ENCODE data around the gene TIGD7. TPM values are rescaled to one million over a fixed set of nuclear protein-coding genes. Genes with fewer than 3 reads are reported as not detected.
A peak's percentile ranks its signal among the peaks of the same experiment; 100 is the strongest.
"Not testable (repeated sequence)": the region's sequence is repeated elsewhere in the genome, so short reads cannot be mapped to it uniquely, and the experiment has no call there.

Gene TIGD7
- total and polyA plus RNA-seq, 2 donors = 9.6 to 18.5 TPM

DNA sequence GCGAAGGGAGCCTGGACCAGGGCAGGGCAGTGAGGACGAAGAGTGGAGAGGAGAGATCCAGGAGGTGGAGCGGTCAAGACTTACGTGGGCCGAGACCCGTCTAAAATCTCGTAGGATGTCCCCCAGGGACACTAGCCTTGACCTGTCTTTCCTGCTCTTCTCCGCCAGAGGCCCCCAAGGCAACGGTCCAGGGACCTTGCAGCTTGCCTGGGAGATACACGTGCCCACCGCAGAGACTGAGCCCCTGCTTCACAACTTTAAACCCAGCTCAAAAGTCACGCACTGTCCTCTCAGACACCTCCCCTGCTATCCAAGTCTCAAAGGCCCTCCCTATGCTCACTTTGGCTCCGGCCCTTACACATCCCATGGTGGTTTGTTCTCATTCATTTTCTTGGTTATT, 9.4 kb downstream of the TIGD7 start:
- Histone ChIP-seq H3K36me3 (ENCODE audit: insufficient read depth) (no peaks in the 10 kb centered on the region), H3K4me1 (ENCODE audit: insufficient read depth) (no peaks in the 10 kb centered on the region), H3K27ac (ENCODE audit: low read depth) (no peak overlapping the region), H3K4me3 (ENCODE audit: low read depth, low read length) (no peak overlapping the region)
- WGBS = 62% methylated on average over 13 of the region's 13 CpGs
- no peak for DNase-seq (ENCODE audit: extremely low spot score)

DNA sequence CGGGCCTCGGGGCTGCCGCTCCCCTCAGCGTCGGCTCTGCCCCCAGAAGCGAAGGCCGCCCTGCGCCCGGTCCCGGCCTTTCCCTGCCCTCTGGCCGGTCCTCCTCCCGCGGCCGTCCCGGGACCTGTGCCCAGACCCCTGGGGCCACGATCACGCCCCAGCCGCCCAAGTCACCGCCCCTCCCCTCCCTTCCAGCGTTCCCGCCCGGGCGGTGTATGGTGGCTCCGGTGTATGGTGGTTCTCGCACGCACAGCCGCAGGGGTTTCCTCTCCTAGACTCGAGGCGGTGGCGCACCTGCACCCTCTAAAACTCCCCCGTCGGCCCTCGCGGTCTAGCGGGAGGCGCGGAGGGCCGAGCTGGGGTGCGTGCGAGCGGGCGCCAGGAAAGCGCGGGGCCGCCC, 10.0 kb downstream of the TIGD7 start:
- Histone ChIP-seq H3K4me1 (ENCODE audit: insufficient read depth) (no peaks in the 10 kb centered on the region), H3K4me3 (ENCODE audit: low read depth, low read length) (no peak overlapping the region), H3K36me3 (ENCODE audit: insufficient read depth) (peaks cover 3% of the 10 kb centered on the region), H3K27ac (ENCODE audit: low read depth) (no peak overlapping the region)
- WGBS = 27% methylated on average over 45 of the region's 45 CpGs
- DNase-seq (ENCODE audit: extremely low spot score) = no peak

- 91% methylated on average over 3 of the region's 3 CpGs for WGBS
- H3K4me3 ChIP-seq (ENCODE audit: low read depth, low read length) = no peak overlapping the region
- H3K27ac ChIP-seq (ENCODE audit: low read depth) = no peak overlapping the region
- DNase-seq (ENCODE audit: extremely low spot score) = no peak
- H3K36me3 ChIP-seq (ENCODE audit: insufficient read depth) = peaks cover 15% of the 10 kb centered on the region
- no peaks in the 10 kb centered on the region for H3K4me1 ChIP-seq (ENCODE audit: insufficient read depth)
Observed at GRCh38 chr16:3292604-3293003, 12.6 kb downstream of the TIGD7 start.

GRCh38 chr16:3289998-3290673, 15.1 kb downstream of the TIGD7 start:
- DNase-seq (ENCODE audit: extremely low spot score) = no peak

DNA sequence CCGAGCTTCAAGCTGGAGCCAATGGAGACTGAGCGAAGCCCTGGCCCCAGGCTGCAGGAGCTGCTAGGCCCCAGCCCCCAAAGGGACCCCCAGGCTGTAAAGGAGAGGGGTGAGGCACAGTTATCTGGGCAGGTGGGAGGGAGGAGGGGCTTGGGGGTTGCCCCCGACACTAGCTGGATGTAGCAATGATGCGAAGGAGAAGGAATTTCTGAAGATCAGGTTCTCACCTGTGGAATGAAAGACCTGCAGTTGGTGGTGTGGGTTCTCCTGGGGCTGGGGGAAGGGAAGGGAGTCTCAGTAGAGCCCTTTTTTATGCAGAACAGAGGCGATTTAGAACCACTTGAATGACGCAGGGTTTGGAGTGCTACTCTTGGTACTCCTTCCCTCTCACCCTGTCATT, 20.1 kb downstream of the TIGD7 start:
- Histone ChIP-seq H3K4me1 (ENCODE audit: insufficient read depth) (no peaks in the 10 kb centered on the region), H3K36me3 (ENCODE audit: insufficient read depth) (peaks cover 19% of the 10 kb centered on the region), H3K27ac (ENCODE audit: low read depth) (no peak overlapping the region), H3K4me3 (ENCODE audit: low read depth, low read length) (no peak overlapping the region)
- WGBS = 88% methylated on average over 6 of the region's 6 CpGs
- no peak for DNase-seq (ENCODE audit: extremely low spot score)

More at GRCh38 chr16:3289998-3290673, 15.1 kb downstream of the TIGD7 start:
- Histone ChIP-seq H3K27ac (ENCODE audit: low read depth) (no peak overlapping the region), H3K4me3 (ENCODE audit: low read depth, low read length) (no peak overlapping the region), H3K4me1 (ENCODE audit: insufficient read depth) (no peaks in the 10 kb centered on the region), H3K36me3 (ENCODE audit: insufficient read depth) (peaks cover 22% of the 10 kb centered on the region)
- WGBS = 99% methylated on average over 16 of the region's 16 CpGs

GRCh38 chr16:3283543-3284447, 21.4 kb downstream of the TIGD7 start:
- Histone ChIP-seq H3K27ac (ENCODE audit: low read depth) (peak overlapping the region; percentile 88), H3K4me1 (ENCODE audit: insufficient read depth) (no peaks in the 10 kb centered on the region), H3K36me3 (ENCODE audit: insufficient read depth) (peaks cover 10% of the 10 kb centered on the region), H3K4me3 (ENCODE audit: low read depth, low read length) (peak overlapping the region; percentile 83)
- 4% methylated on average over 56 of the region's 56 CpGs for WGBS
- DNase-seq (ENCODE audit: extremely low spot score) = no peak

- H3K27ac ChIP-seq (ENCODE audit: low read depth) = peak within 1 kb of the TSS; percentile 99
- no peaks in the 10 kb centered on the region for H3K4me1 ChIP-seq (ENCODE audit: insufficient read depth)
- DNase-seq (ENCODE audit: extremely low spot score) = peak; percentile 98
- peaks cover 7% of the 10 kb centered on the region for H3K36me3 ChIP-seq (ENCODE audit: insufficient read depth)
- peak within 1 kb of the TSS; percentile 83 for H3K4me3 ChIP-seq (ENCODE audit: low read depth, low read length)
- under 1% methylated on average over 72 of the region's 72 CpGs for WGBS
Observed at GRCh38 chr16:3282730-3283542, 22.3 kb downstream of the TIGD7 start, which contains the start of gene ZNF263. TSS of gene ZNF263 (plus strand) at chr16:3283491. CDS start at chr16:3283819, 328 bp downstream.

DNA sequence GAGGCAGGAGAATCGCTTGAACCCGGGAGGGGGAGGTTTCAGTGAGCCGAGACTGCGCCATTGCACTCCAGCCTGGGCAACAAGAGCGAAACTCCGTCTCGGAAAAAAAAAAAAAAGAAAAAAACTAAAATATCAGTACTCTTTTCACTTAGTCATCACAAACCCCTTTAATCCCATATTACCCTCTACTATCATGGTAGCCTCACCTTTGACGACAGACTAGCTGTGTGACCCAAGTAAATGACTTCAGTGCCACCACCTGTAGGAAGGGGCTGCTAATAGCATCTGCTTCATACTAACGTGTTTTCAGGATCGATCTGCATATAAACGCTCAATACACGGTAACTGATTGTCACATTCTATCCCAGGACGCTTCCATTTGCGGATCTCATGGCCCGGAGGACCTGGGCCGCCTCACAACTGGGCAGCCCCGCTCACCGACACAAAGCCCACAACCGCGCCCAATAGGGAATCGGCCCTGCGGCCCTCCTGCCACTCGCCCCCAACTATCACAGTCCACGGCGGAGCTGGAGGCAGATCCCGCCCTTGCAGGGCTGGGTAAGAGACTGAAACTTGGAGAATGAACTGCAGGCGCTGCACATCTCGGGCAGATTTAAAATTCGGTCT, 23.0 kb downstream of the TIGD7 start:
- Histone ChIP-seq H3K27ac (ENCODE audit: low read depth) (peak overlapping the region; percentile 51), H3K4me3 (ENCODE audit: low read depth, low read length) (peak overlapping the region; percentile 83), H3K36me3 (ENCODE audit: insufficient read depth) (peaks cover 7% of the 10 kb centered on the region), H3K4me1 (ENCODE audit: insufficient read depth) (no peaks in the 10 kb centered on the region)
- DNase-seq (ENCODE audit: extremely low spot score) = peak; percentile 40
- 12% methylated on average over 29 of the region's 29 CpGs for WGBS

DNA sequence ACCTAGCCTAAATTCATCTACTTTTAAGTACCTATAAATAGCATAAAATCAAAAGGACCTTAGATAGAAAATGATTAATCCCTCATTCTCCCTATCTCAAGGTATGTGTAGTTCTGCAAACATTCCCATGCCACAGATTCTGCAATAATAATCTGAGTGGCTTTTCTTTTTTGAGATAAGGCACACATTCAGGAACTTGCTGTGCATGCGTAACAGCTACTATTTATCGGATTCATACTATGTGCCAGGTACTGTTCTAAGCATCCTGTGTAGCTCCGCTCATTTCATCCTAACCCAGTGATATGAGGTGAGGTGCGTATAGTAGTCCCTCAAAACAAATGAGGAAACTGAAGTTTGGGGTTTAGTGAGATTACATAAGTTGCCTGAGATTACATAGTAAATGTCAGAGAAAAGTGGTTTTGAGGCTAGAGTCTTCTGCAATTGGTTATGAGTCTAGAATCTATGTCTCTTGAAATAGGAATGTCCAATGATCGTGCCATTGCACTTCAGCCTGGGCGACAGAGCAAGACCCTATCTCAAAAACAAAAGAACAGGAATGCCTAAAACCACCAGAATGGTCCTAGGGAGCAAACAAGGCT, 23.9 kb downstream of the TIGD7 start:
- WGBS = 91% methylated on average over 6 of the region's 6 CpGs
- DNase-seq (ENCODE audit: extremely low spot score) = no peak

DNA sequence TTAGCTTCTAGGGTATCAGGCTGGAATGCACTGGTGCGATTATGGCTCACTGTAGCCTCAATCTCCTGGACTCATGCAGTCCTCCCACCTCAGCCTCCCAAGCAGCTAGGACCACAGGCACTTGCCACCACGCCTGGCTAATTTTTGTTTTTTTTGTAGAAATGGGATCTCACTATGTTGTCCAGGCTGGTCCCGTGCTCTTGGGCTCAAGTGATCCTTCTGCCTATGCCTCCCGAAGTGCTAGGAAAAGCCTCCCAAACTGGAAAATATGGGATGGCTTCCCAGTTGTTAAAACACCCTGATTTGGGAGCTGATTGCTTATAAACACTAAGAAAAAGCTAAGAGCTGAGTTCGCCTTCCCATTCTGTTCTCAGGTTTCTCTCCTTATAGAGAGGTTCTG, 28.6 kb downstream of the TIGD7 start:
- Histone ChIP-seq H3K4me3 (ENCODE audit: low read depth, low read length) (no peak overlapping the region), H3K27ac (ENCODE audit: low read depth) (no peak overlapping the region), H3K4me1 (ENCODE audit: insufficient read depth) (no peaks in the 10 kb centered on the region), H3K36me3 (ENCODE audit: insufficient read depth) (no peaks in the 10 kb centered on the region)
- DNase-seq (ENCODE audit: extremely low spot score) = no peak
- WGBS = 85% methylated on average over 5 of the region's 5 CpGs

More for the DNA sequence above, 23.9 kb downstream of the TIGD7 start:
- Histone ChIP-seq H3K36me3 (ENCODE audit: insufficient read depth) (peaks cover 7% of the 10 kb centered on the region), H3K4me3 (ENCODE audit: low read depth, low read length) (no peak overlapping the region), H3K27ac (ENCODE audit: low read depth) (no peak overlapping the region), H3K4me1 (ENCODE audit: insufficient read depth) (no peaks in the 10 kb centered on the region)

- no peak overlapping the region for H3K27ac ChIP-seq (ENCODE audit: low read depth)
- H3K4me1 ChIP-seq (ENCODE audit: insufficient read depth) = no peaks in the 10 kb centered on the region
- H3K36me3 ChIP-seq (ENCODE audit: insufficient read depth) = no peaks in the 10 kb centered on the region
- no peak overlapping the region for H3K4me3 ChIP-seq (ENCODE audit: low read depth, low read length)
- DNase-seq (ENCODE audit: extremely low spot score) = no peak
Observed at GRCh38 chr16:3274947-3275346, 30.3 kb downstream of the TIGD7 start.

DNA sequence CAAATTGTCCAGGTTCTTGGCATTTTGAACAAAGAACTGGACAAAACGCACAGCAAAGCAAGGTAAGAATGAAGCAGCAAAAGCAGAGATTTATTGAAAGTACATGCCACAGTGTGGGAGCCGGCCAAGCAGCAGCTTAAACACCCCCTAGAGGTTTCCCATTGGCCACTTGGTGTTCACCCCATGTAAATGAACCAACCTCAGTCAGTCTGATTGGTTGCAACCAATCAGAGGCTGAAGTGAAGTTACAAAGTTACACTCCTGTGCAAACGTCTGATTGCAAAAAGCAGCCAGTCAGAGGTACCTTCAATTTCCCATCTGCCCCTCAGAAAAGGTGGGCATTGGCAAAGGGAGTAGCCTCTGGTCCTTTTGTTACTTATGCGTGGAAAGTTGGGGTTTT, 30.7 kb downstream of the TIGD7 start:
- WGBS = 47% methylated on average over 4 of the region's 4 CpGs
- Histone ChIP-seq H3K4me3 (ENCODE audit: low read depth, low read length) (no peak overlapping the region), H3K36me3 (ENCODE audit: insufficient read depth) (no peaks in the 10 kb centered on the region), H3K4me1 (ENCODE audit: insufficient read depth) (no peaks in the 10 kb centered on the region), H3K27ac (ENCODE audit: low read depth) (no peak overlapping the region)
- no peak for DNase-seq (ENCODE audit: extremely low spot score)

- not testable (repeated sequence) for DNase-seq (ENCODE audit: extremely low spot score); H3K36me3 ChIP-seq (ENCODE audit: insufficient read depth); H3K4me3 ChIP-seq (ENCODE audit: low read depth, low read length); H3K27ac ChIP-seq (ENCODE audit: low read depth); H3K4me1 ChIP-seq (ENCODE audit: insufficient read depth)
- WGBS = 90% methylated on average over 22 of the region's 22 CpGs
Observed at GRCh38 chr16:3271281-3271680, 33.9 kb downstream of the TIGD7 start.
